ENCODE measurements around the gene MTA1. TPM values are rescaled to one million over a fixed set of nuclear protein-coding genes. Genes with fewer than 3 reads are reported as not detected.

Gene MTA1
- total RNA-seq, 1 experiment from 2014 or later: 238 TPM

- no peak overlapping the region for H3K27ac ChIP-seq (ENCODE audit: low read depth, low read length, poor library complexity, severe bottlenecking)
- intact Hi-C loops (cut with micrococcal nuclease; ENCODE audit: unreplicated experiment): no loop called here
- no peak for TF ChIP-seq EZH2 (IDR thresholded peaks at IDR 0.05; ENCODE audit: borderline replicate concordance, low read depth, low read length, poor library complexity, severe bottlenecking)
- no peak for TF ChIP-seq CTCF (conservative IDR thresholded peaks at IDR 0.05; ENCODE audit: low read depth, low read length)
- peaks cover 12% of the 10 kb centered on the region for H3K36me3 ChIP-seq (ENCODE audit: insufficient read depth, low read length, poor library complexity, severe bottlenecking)
- no peak for DNase-seq (ENCODE audit: low spot score)
- no peaks in the 10 kb centered on the region for H3K27me3 ChIP-seq (replicated peaks; ENCODE audit: insufficient read depth, low read depth, low read length, poor library complexity)
- H3K4me3 ChIP-seq (ENCODE audit: low read depth, low read length, poor library complexity, severe bottlenecking): no peak overlapping the region
- H3K9me3 ChIP-seq (ENCODE audit: low read depth, low read length, poor library complexity, severe bottlenecking): no peaks in the 10 kb centered on the region
- peaks cover 6% of the 10 kb centered on the region for H3K4me1 ChIP-seq (ENCODE audit: insufficient read depth, low read length, poor library complexity, severe bottlenecking)
- ChIA-PET POLR2A (ENCODE audit: low non-redundant PET) (no interaction called here), CTCF (no interaction called here)
- no TSS peak for BruUV-seq (replicated peaks)
Observed at GRCh38 chr14:105436402-105436801, 16.8 kb downstream of the MTA1 start.

- TF ChIP-seq CTCF (conservative IDR thresholded peaks at IDR 0.05; ENCODE audit: low read depth, low read length) (no peak), EZH2 (IDR thresholded peaks at IDR 0.05; ENCODE audit: borderline replicate concordance, low read depth, low read length, poor library complexity, severe bottlenecking) (no peak)
- POLR2A ChIA-PET (ENCODE audit: low non-redundant PET): no interaction called here
- no peaks in the 10 kb centered on the region for H3K27me3 ChIP-seq (replicated peaks; ENCODE audit: insufficient read depth, low read depth, low read length, poor library complexity)
- no peak for DNase-seq (ENCODE audit: low spot score)
- H3K9me3 ChIP-seq (ENCODE audit: low read depth, low read length, poor library complexity, severe bottlenecking): no peaks in the 10 kb centered on the region
- H3K36me3 ChIP-seq (ENCODE audit: insufficient read depth, low read length, poor library complexity, severe bottlenecking): peaks cover 15% of the 10 kb centered on the region
- BruUV-seq (replicated peaks): no TSS peak
- CTCF ChIA-PET: interaction anchor here (1.0 kb wide), 1 partner anchor 11 kb away, joined by 4 read pairs; no protein-coding TSS in a partner anchor
- peaks cover 6% of the 10 kb centered on the region for H3K4me1 ChIP-seq (ENCODE audit: insufficient read depth, low read length, poor library complexity, severe bottlenecking)
- no peak overlapping the region for H3K4me3 ChIP-seq (ENCODE audit: low read depth, low read length, poor library complexity, severe bottlenecking)
- no peak overlapping the region for H3K27ac ChIP-seq (ENCODE audit: low read depth, low read length, poor library complexity, severe bottlenecking)
- intact Hi-C loops (cut with micrococcal nuclease; ENCODE audit: unreplicated experiment): no loop called here
Observed at GRCh38 chr14:105436891-105437722, 17.5 kb downstream of the MTA1 start.

- no peak for DNase-seq (ENCODE audit: low spot score)
- BruUV-seq (replicated peaks): no TSS peak
- TF ChIP-seq CTCF (conservative IDR thresholded peaks at IDR 0.05; ENCODE audit: low read depth, low read length): no peak
- no peak for TF ChIP-seq EZH2 (IDR thresholded peaks at IDR 0.05; ENCODE audit: borderline replicate concordance, low read depth, low read length, poor library complexity, severe bottlenecking)
- intact Hi-C loops (cut with micrococcal nuclease; ENCODE audit: unreplicated experiment): no loop called here
- no peaks in the 10 kb centered on the region for H3K27me3 ChIP-seq (replicated peaks; ENCODE audit: insufficient read depth, low read depth, low read length, poor library complexity)
- peaks cover 6% of the 10 kb centered on the region for H3K4me1 ChIP-seq (ENCODE audit: insufficient read depth, low read length, poor library complexity, severe bottlenecking)
- no peak overlapping the region for H3K4me3 ChIP-seq (ENCODE audit: low read depth, low read length, poor library complexity, severe bottlenecking)
- no peak overlapping the region for H3K27ac ChIP-seq (ENCODE audit: low read depth, low read length, poor library complexity, severe bottlenecking)
- ChIA-PET CTCF (interaction anchor here (1.0 kb wide), 1 partner anchor 10 kb away, joined by 4 read pairs; no protein-coding TSS in a partner anchor), POLR2A (ENCODE audit: low non-redundant PET) (no interaction called here)
- H3K36me3 ChIP-seq (ENCODE audit: insufficient read depth, low read length, poor library complexity, severe bottlenecking): peaks cover 21% of the 10 kb centered on the region
- no peaks in the 10 kb centered on the region for H3K9me3 ChIP-seq (ENCODE audit: low read depth, low read length, poor library complexity, severe bottlenecking)
Observed at GRCh38 chr14:105437723-105438500, 18.3 kb downstream of the MTA1 start.
